ENCODE measurements around the gene SERAC1.

SERAC1 gene

DNA sequence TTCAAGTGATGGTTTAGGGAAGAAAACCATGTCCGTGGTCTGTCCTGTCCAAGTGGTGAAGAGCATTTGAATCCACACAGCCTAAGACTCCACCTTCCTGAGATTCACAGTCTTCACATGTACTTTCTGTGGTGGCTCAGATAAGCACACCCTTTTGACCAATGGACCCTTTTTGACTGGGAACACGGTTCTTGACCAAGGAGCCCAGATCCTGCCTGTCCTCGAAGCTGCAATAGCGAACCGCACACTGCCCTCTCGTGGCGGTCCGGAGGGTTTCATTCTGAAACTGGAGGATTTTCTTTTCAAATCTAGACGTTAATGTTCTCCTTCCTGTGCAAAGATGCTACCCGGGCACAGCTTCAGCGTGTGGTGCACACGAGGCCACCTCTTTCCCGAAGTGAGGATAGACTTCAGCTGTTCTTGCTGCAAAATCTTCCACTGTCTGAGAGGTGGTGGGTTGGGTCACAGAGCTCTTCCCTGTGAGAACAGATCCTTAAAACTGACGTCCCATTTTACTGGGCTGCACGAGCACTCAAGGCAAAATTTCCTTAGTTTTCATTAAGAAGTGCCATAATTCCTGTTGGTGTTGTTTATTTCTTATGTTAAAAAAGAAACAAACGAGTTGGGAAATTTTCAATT, 95.9 kb downstream of the SERAC1 start:
- no peaks in the 10 kb centered on the region for H3K27me3 ChIP-seq (ENCODE audit: control insufficient read depth in 1 of 2, insufficient read depth in 2 of 2, low read length in 2 of 2)
- H3K9ac ChIP-seq (ENCODE audit: low read length): no peak overlapping the region
- H3K9me3 ChIP-seq (ENCODE audit: low read length): no peaks in the 10 kb centered on the region
- no peak overlapping the region for H3K4me3 ChIP-seq (ENCODE audit: low read depth in 1 of 2, low read length in 2 of 2)
- peaks cover 34% of the 10 kb centered on the region for H3K36me3 ChIP-seq (ENCODE audit: insufficient read depth, low read length)
- no peak overlapping the region for H3K27ac ChIP-seq (ENCODE audit: low read depth, low read length)
- H3K4me1 ChIP-seq (ENCODE audit: insufficient read depth, low read length): no peaks in the 10 kb centered on the region

DNA sequence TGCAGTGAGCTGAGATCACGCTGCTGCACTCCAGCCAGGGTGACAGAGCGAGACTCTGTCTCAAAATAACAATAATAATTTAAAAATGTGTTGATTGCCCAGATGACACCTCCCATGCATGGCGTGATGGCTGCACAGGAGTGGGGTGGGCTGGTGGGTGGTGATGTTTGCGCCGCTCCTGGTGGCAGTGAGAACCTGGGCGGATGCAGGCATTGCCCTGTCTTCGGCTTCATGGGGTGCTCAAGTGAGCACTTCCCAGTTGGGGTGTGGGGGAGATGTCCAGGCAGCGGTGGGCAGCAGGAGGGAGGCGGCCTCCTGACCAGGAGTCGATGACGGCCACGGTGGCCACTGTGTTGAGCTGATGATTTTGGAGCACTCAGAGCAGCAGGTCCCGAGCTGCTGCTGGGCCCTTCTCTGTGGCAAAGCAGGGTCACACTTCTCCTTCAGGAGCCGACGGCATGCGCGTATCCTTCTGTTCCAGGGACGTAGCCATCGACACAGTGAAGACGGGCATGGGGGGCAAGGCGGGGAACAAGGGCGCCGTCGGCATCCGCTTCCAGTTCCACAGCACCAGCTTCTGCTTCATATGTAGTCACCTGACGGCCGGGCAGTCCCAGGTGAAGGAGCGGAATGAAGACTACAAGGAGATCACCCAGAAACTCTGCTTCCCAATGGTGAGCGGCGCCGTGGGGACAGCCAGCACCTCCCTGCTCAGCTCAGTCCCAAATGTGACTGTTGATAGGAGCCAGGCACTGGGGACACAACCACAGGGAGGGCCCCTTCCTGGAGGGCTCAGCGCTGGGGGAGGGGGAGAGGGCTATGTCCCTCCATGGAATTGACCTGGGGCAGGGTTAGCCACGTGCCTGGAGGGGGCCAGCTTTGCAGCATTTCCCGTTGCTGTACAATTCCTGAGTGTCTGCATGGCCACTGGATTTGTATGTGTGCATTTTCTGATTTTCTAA, 96.7 kb downstream of the SERAC1 start:
- Histone ChIP-seq H3K9ac (ENCODE audit: low read length) (no peak overlapping the region), H3K36me3 (ENCODE audit: insufficient read depth, low read length) (peaks cover 34% of the 10 kb centered on the region), H3K27me3 (ENCODE audit: control insufficient read depth in 1 of 2, insufficient read depth in 2 of 2, low read length in 2 of 2) (no peaks in the 10 kb centered on the region), H3K27ac (ENCODE audit: low read depth, low read length) (no peak overlapping the region), H3K4me1 (ENCODE audit: insufficient read depth, low read length) (no peaks in the 10 kb centered on the region), H3K9me3 (ENCODE audit: low read length) (no peaks in the 10 kb centered on the region), H3K4me3 (ENCODE audit: low read depth in 1 of 2, low read length in 2 of 2) (no peak overlapping the region)

DNA sequence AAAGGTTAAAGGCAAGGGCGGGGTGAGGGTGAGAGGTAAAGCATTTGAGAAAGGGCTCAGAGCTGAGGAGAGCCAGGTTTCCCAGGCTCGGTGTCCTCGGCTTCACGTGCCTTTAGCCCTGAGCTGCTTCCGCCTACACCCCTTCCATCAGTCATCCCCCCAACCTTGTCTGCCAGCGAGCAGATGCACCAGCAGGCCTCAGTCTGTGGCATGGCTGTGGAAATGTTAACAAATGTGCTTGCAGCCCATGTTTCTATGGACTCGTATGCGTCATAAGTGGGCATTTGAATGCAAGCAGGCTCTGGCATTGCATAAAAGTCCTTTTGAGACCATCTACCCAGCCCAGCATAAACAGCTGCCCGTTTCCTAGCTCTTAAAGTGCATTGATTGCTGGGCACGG, 97.5 kb downstream of the SERAC1 start:
- Histone ChIP-seq H3K27me3 (ENCODE audit: control insufficient read depth in 1 of 2, insufficient read depth in 2 of 2, low read length in 2 of 2) (no peaks in the 10 kb centered on the region), H3K4me3 (ENCODE audit: low read depth in 1 of 2, low read length in 2 of 2) (no peak overlapping the region), H3K9me3 (ENCODE audit: low read length) (no peaks in the 10 kb centered on the region), H3K36me3 (ENCODE audit: insufficient read depth, low read length) (peaks cover 33% of the 10 kb centered on the region), H3K4me1 (ENCODE audit: insufficient read depth, low read length) (no peaks in the 10 kb centered on the region), H3K9ac (ENCODE audit: low read length) (no peak overlapping the region), H3K27ac (ENCODE audit: low read depth, low read length) (no peak overlapping the region)

DNA sequence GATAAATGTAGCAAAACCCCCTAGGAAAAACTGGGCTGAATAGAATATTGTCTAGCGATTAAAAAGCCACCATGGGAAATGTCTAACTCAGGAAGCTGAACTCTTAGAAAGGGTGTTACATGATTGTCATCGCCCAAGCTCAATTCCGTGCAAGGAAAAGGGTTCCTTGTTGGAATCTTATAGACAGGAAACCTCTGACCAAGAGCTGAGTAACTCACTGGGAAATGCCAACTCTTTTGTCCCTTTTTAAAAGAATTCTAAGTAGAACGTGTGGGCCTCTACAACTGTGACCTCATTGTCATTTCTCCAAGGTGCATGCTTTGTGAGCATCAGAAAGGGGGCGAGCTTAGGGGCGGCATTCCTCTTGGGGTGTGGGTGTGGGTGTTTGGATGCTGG, 98.3 kb downstream of the SERAC1 start:
- Histone ChIP-seq H3K4me3 (ENCODE audit: low read depth in 1 of 2, low read length in 2 of 2) (no peak overlapping the region), H3K9ac (ENCODE audit: low read length) (no peak overlapping the region), H3K27ac (ENCODE audit: low read depth, low read length) (no peak overlapping the region), H3K9me3 (ENCODE audit: low read length) (no peaks in the 10 kb centered on the region), H3K4me1 (ENCODE audit: insufficient read depth, low read length) (no peaks in the 10 kb centered on the region), H3K27me3 (ENCODE audit: control insufficient read depth in 1 of 2, insufficient read depth in 2 of 2, low read length in 2 of 2) (no peaks in the 10 kb centered on the region), H3K36me3 (ENCODE audit: insufficient read depth, low read length) (peaks cover 39% of the 10 kb centered on the region)

DNA sequence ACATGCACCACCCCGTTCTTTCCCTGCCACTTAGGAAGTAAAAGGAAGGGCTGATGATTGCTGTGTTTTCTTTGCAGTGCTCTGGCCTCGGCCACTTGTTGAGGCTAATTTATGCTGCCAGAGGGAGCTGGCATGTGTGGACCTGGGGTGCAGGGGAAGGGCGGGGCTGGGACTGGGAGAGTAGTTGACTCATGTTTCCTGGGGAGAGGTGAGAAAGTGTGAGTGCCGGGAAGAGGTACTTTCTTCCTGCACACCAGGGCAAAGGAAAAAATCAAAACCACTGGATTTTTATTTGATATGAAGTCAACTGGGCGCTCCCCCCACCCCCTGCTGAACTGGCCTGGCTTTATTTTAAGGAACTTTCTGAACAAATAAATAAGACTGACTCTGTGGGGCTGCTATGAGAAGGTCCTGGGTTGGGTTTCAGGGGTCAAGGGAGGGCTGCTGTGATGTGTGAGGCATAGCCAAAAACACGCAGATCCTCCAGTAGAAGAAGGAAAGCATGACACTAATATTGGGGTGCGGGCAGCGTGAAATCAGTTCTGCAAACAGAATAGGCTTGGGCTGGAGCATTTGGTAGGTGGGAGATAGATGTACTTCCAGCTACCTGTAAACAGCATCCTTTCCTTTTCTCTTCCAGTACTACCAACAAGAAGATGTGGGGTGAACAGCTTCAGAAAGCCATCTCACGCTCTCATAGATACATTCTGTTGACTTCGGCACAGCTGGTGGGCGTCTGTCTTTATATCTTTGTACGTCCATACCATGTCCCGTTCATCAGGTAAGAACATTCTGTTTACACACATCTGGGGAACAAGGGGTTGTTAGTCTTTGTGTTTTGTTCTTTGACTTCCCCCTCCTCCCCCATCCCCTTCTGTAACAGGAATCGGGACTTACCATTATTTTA, 98.9 kb downstream of the SERAC1 start:
- Histone ChIP-seq H3K36me3 (ENCODE audit: insufficient read depth, low read length) (peaks cover 44% of the 10 kb centered on the region), H3K27me3 (ENCODE audit: control insufficient read depth in 1 of 2, insufficient read depth in 2 of 2, low read length in 2 of 2) (no peaks in the 10 kb centered on the region), H3K4me3 (ENCODE audit: low read depth in 1 of 2, low read length in 2 of 2) (no peak overlapping the region), H3K27ac (ENCODE audit: low read depth, low read length) (no peak overlapping the region), H3K9ac (ENCODE audit: low read length) (no peak overlapping the region), H3K9me3 (ENCODE audit: low read length) (no peaks in the 10 kb centered on the region), H3K4me1 (ENCODE audit: insufficient read depth, low read length) (no peaks in the 10 kb centered on the region)

DNA sequence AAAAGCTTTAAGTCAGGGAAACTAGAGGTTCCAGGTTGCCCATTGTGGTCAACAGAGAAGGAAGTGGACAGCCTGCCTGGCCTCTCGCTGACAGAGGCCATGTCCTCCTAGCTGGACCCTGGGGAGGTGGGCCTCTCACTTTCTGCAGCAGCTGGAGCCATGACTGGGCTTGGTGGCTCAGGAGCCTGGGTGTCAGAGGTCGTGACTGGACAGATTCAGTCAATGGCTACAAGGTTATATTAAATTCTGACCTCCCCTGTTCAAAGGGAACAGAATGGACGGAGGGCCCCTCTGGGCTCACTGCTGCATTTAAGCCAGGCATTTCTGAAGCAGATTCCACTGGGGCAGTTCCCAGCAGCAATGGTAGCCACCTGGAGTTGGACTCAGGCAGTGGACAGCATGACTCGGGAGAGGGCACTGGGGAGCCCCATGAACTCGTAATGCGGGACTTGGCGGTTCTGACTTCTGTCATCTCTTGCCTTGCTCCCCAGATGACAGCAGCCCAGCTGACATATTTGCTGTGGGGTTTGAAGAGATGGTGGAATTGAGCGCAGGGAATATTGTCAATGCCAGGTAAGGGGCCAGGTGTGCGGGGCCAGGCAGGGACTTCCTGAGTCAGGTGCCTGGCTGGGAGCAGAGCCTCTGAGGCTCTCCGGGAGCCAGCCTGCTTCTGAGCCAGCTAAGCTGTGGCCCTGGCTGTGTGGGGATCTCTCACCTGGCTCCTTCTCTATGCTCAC, 99.7 kb downstream of the SERAC1 start:
- Histone ChIP-seq H3K9ac (ENCODE audit: low read length) (no peak overlapping the region), H3K9me3 (ENCODE audit: low read length) (no peaks in the 10 kb centered on the region), H3K36me3 (ENCODE audit: insufficient read depth, low read length) (peaks cover 44% of the 10 kb centered on the region), H3K27me3 (ENCODE audit: control insufficient read depth in 1 of 2, insufficient read depth in 2 of 2, low read length in 2 of 2) (no peaks in the 10 kb centered on the region), H3K4me3 (ENCODE audit: low read depth in 1 of 2, low read length in 2 of 2) (no peak overlapping the region), H3K27ac (ENCODE audit: low read depth, low read length) (no peak overlapping the region), H3K4me1 (ENCODE audit: insufficient read depth, low read length) (no peaks in the 10 kb centered on the region)

DNA sequence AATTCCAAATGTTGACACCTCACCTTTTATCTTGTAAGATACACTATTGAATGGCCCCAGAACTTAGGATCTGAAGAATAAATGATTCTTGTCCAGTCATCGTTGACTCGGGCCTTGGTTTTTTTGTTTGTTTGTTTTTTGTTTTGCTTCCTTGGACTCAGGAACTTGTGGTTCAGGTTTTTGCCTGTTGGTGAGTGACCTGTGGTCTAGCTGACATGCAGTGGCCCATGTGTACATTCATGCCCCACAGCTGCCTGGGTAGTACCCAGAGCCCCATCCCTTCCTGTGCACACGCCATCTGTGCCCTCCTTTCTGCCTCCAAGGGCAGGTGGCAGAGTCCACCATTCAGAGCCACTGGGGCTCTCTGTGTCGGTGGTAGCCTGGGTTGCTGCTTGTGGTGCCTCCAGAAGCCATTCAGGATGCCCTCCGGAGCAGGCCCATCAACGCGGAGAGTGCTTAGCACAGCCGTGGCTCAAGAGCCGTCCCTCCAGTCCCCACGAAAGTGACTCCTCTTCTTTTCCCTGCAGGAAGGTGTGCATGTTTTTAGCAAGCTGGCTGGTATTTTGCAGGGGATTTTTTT, 100.5 kb downstream of the SERAC1 start:
- H3K4me3 ChIP-seq (ENCODE audit: low read depth in 1 of 2, low read length in 2 of 2): no peak overlapping the region
- no peak overlapping the region for H3K9ac ChIP-seq (ENCODE audit: low read length)
- no peak overlapping the region for H3K27ac ChIP-seq (ENCODE audit: low read depth, low read length)
- H3K4me1 ChIP-seq (ENCODE audit: insufficient read depth, low read length): no peaks in the 10 kb centered on the region
- H3K9me3 ChIP-seq (ENCODE audit: low read length): no peaks in the 10 kb centered on the region
- H3K36me3 ChIP-seq (ENCODE audit: insufficient read depth, low read length): peaks cover 44% of the 10 kb centered on the region
- no peaks in the 10 kb centered on the region for H3K27me3 ChIP-seq (ENCODE audit: control insufficient read depth in 1 of 2, insufficient read depth in 2 of 2, low read length in 2 of 2)

DNA sequence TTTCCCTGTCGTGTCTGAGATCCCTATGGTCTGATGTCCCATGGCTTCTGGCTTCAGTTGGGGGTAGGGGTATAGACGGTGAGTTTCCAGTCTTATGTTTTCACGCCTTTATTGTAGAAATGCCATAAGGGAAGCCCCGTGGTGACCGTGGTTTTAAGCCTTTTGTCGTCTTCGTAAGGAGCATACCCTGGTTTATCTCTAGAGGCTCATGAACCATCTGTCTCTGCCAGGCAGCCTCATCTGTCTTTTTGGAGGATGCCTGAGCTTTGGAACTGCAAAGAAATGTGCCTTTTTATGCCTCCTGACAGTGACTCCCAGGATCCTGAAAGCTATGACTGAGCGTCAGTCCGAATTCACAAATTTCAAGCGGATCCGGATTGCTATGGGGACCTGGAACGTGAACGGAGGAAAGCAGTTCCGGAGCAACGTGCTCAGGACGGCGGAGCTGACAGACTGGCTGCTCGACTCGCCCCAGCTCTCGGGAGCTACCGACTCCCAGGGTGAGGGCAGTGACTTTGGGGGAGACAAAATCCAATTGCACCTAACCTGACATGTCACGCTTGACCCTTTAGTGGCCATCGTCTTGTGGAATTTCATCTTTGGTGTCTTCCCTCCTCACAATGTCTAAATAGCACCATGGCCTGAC, 101.8 kb downstream of the SERAC1 start:
- peaks cover 2% of the 10 kb centered on the region for H3K4me1 ChIP-seq (ENCODE audit: insufficient read depth, low read length)
- no peaks in the 10 kb centered on the region for H3K27me3 ChIP-seq (ENCODE audit: control insufficient read depth in 1 of 2, insufficient read depth in 2 of 2, low read length in 2 of 2)
- no peaks in the 10 kb centered on the region for H3K9me3 ChIP-seq (ENCODE audit: low read length)
- H3K9ac ChIP-seq (ENCODE audit: low read length): no peak overlapping the region
- H3K36me3 ChIP-seq (ENCODE audit: insufficient read depth, low read length): peaks cover 44% of the 10 kb centered on the region
- H3K27ac ChIP-seq (ENCODE audit: low read depth, low read length): no peak overlapping the region
- no peak overlapping the region for H3K4me3 ChIP-seq (ENCODE audit: low read depth in 1 of 2, low read length in 2 of 2)

DNA sequence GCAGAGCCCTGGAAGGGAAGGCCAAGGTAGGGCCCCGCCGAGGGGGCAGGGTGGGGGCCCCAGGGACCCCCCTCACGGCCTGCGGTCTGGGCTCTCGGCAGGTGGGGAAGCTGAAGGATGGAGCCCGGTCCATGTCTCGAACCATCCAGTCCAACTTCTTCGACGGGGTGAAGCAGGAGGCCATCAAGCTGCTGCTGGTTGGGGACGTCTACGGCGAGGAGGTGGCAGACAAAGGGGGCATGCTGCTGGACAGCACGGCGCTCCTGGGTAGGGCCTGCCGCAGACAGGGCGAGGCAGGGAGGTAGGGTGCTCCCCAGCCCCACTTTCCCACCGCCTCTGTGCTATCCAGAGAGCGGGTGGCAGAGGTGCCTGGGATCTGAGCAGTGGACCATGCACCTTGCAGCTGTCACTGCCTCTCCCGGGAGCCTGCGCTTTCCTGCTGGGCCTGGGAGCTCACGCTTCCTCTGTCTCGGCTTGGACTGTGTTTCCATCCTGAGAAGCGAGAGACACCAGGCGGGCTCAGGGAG, 103.3 kb downstream of the SERAC1 start:
- H3K9ac ChIP-seq (ENCODE audit: low read length): no peak overlapping the region
- no peak overlapping the region for H3K4me3 ChIP-seq (ENCODE audit: low read depth in 1 of 2, low read length in 2 of 2)
- H3K27ac ChIP-seq (ENCODE audit: low read depth, low read length): no peak overlapping the region
- no peaks in the 10 kb centered on the region for H3K9me3 ChIP-seq (ENCODE audit: low read length)
- no peaks in the 10 kb centered on the region for H3K27me3 ChIP-seq (ENCODE audit: control insufficient read depth in 1 of 2, insufficient read depth in 2 of 2, low read length in 2 of 2)
- H3K36me3 ChIP-seq (ENCODE audit: insufficient read depth, low read length): peaks cover 37% of the 10 kb centered on the region
- H3K4me1 ChIP-seq (ENCODE audit: insufficient read depth, low read length): peaks cover 17% of the 10 kb centered on the region

DNA sequence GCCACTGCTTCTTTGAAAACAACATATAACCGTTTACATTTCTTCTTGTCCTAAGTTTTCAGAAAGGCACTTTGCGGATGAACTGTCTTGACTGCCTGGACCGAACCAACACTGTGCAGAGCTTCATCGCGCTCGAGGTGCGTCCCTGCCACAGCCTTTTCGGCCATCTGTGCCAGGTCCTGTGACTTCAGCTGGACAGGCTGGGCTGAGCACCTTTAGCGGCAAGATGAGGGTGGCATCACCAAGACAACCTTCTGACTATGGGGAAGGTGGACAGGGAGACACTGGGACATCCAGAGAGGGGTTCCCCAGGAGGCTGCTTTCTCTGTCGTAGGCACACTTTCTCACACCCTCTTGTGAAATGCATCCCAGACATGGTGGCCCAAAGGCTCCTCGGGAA, 104.3 kb downstream of the SERAC1 start:
- Histone ChIP-seq H3K4me3 (ENCODE audit: low read depth in 1 of 2, low read length in 2 of 2) (no peak overlapping the region), H3K27ac (ENCODE audit: low read depth, low read length) (no peak overlapping the region), H3K9ac (ENCODE audit: low read length) (no peak overlapping the region), H3K36me3 (ENCODE audit: insufficient read depth, low read length) (peaks cover 30% of the 10 kb centered on the region), H3K27me3 (ENCODE audit: control insufficient read depth in 1 of 2, insufficient read depth in 2 of 2, low read length in 2 of 2) (no peaks in the 10 kb centered on the region), H3K4me1 (ENCODE audit: insufficient read depth, low read length) (peaks cover 19% of the 10 kb centered on the region), H3K9me3 (ENCODE audit: low read length) (no peaks in the 10 kb centered on the region)
